IPS DF 6.9 (cell line): ENCODE data around the gene PLD5.
"Not testable (repeated sequence)": the region's sequence is repeated elsewhere in the genome, so short reads cannot be mapped to it uniquely, and the experiment has no call there.

Experiments used
- DNase-seq: peaks from one replicate; pipeline ENCODE4 v3.0.0-alpha.2; 2013; ENCODE audit warnings: low read depth, low spot score
- H3K27ac ChIP-seq: one replicate; pipeline ENCODE4 v1.5.1; 2013; ENCODE audit warnings: low read length, control low read depth
- H3K27me3 ChIP-seq: 2 replicates; pipeline ENCODE4 v1.6.1; 2013; ENCODE audit warnings: mild to moderate bottlenecking, low read length; ENCODE audit not compliant: control insufficient read depth, insufficient read depth
- H3K36me3 ChIP-seq: 2 replicates; pipeline ENCODE4 v1.6.1; 2013; ENCODE audit warnings: low read length; ENCODE audit not compliant: control insufficient read depth, insufficient read depth
- H3K4me1 ChIP-seq: 2 replicates; pipeline ENCODE4 v1.6.1; 2013; ENCODE audit warnings: low read length; ENCODE audit not compliant: control insufficient read depth, insufficient read depth
- H3K4me3 ChIP-seq: 2 replicates; pipeline ENCODE4 v1.5.1; 2013; ENCODE audit warnings: mild to moderate bottlenecking, low read length
- H3K9me3 ChIP-seq: 2 replicates; pipeline ENCODE4 v1.6.1; 2013; ENCODE audit warnings: low read length, inconsistent platforms; ENCODE audit not compliant: control insufficient read depth, insufficient read depth
- WGBS: extraction: QIAGEN DNeasy Blood & Tissue Kit; methylation state at CpG from one replicate; pipeline ENCODE4 v1.1.7; 2013; ENCODE audit warnings: mixed read lengths, missing lambda C conversion rate; ENCODE audit not compliant: insufficient read length, insufficient coverage; 5-methylcytosine and 5-hydroxymethylcytosine counted together

The PLD5 gene

DNA sequence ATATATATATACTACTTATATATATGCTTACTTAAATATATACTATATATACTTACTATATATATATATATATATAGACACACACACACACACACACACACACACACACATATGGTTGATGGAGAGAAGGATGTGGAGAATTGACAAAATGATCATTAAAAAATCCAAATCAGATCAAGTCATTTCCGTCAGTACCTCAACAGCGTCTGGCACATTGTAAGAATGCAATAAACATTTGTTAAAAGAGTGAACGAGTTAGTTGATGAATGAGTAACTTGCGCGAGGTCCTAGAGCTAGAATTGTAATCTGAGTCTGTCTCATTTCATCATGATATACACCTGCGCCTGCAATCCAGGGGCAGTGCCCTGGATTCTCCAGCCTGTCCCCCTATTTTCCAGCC is 282.6 kb downstream of the PLD5 start:
- no peak overlapping the region for H3K27ac ChIP-seq
- no peak overlapping the region for H3K4me3 ChIP-seq
- DNase-seq = no peak
- H3K27me3 ChIP-seq = no peaks in the 10 kb centered on the region
- no peaks in the 10 kb centered on the region for H3K36me3 ChIP-seq
- no peaks in the 10 kb centered on the region; the same call in 1 of the 2 replicates for H3K4me1 ChIP-seq
- WGBS = no CpG with 5 or more reads among the region's 6 CpGs
- no peaks in the 10 kb centered on the region for H3K9me3 ChIP-seq

DNA sequence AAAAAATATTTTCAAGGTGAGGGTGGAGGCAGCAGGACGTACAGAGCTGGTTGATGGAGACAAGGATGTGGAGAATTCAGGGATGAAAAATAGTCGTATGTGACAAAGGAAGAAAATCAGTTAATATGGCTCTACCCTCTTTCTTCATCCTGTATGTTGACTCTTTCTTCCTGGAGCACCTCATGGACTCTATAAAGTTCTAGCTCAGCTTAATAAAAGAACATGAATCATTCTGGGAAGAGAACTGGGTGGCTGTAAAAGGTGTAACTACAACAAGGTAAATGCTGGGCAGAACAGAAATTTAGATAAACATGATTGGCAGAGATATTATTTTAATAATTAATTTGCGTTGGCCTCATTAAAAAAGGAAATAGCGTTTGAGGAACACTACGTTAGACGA is 283.8 kb downstream of the PLD5 start:
- Histone ChIP-seq H3K9me3 (no peaks in the 10 kb centered on the region), H3K4me1 (no peaks in the 10 kb centered on the region; the same call in 1 of the 2 replicates), H3K27me3 (no peaks in the 10 kb centered on the region), H3K36me3 (no peaks in the 10 kb centered on the region), H3K27ac (no peak overlapping the region), H3K4me3 (no peak overlapping the region)
- DNase-seq = no peak
- 100% methylated on average over 4 of the region's 6 CpGs for WGBS

DNA sequence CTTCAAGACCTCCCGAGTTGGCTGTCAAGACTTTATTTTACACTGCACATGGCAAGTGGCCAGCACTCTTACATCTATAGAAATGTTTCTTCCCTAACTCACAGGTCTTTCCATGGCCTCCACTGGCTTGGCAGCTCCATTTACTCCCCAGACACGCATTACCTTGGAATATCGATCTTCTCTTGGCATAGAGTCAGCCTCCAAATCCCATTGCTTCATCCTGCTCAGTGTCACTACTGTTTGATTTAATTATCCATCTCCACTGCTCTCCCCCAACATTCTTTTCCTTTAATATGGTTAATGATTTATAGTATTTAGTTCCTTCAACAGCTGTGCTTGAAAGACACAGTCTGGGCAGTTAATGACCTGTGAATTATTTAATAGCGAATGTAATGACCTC is 284.4 kb downstream of the PLD5 start:
- H3K4me1 ChIP-seq = no peaks in the 10 kb centered on the region
- no peak overlapping the region for H3K27ac ChIP-seq
- H3K4me3 ChIP-seq = no peak overlapping the region
- no peaks in the 10 kb centered on the region for H3K9me3 ChIP-seq
- WGBS = no CpG with 5 or more reads among the region's 4 CpGs
- no peak for DNase-seq
- H3K36me3 ChIP-seq = no peaks in the 10 kb centered on the region
- H3K27me3 ChIP-seq = no peaks in the 10 kb centered on the region

DNA sequence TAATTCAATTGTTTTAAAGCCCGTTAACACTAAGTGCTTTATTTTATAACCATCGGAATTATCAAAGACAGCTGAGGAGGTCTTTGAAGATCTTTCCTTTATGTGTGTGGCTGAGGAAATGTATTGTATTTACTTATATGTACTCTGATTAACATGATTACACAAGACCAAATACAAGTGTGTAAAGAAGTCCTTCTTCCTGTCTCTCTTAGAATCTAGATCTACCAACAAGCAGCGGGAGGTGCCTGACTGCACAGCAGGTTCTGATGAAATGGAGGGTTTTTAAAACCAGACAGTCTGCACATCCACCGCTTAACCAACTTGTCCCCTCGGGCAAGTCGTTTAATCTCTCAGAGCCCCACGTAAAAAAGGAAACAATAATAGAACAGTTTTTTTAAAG is 285.1 kb downstream of the PLD5 start:
- DNase-seq = no peak
- no peaks in the 10 kb centered on the region for H3K9me3 ChIP-seq
- WGBS = no CpG with 5 or more reads among the region's 7 CpGs
- no peak overlapping the region for H3K27ac ChIP-seq
- no peaks in the 10 kb centered on the region for H3K27me3 ChIP-seq
- H3K4me3 ChIP-seq = no peak overlapping the region
- no peaks in the 10 kb centered on the region for H3K4me1 ChIP-seq
- no peaks in the 10 kb centered on the region for H3K36me3 ChIP-seq

DNA sequence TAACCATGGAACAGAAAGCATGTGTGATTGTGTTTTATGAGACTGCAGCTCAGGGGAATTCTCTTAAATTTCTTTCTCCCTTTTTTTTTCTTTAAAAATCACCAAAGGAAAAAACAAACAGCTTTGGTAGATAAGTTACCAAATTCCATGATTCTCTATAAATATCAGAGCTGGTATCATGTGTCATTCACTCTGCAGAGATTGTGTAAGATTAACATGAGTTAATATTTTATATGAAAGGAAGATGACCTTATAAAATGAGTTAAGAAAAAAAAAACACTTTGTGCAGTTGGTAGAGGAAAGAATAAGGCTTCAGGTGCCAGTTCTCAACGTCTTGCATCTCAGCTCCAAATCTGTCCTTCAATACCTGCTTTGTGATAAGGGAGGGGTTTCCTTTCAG is 287.4 kb downstream of the PLD5 start:
- Histone ChIP-seq H3K9me3 (no peaks in the 10 kb centered on the region), H3K4me1 (no peaks in the 10 kb centered on the region), H3K27me3 (no peaks in the 10 kb centered on the region), H3K27ac (no peak overlapping the region), H3K36me3 (no peaks in the 10 kb centered on the region), H3K4me3 (no peak overlapping the region)
- no peak for DNase-seq
- WGBS = no CpG with 5 or more reads among the region's 1 CpG

DNA sequence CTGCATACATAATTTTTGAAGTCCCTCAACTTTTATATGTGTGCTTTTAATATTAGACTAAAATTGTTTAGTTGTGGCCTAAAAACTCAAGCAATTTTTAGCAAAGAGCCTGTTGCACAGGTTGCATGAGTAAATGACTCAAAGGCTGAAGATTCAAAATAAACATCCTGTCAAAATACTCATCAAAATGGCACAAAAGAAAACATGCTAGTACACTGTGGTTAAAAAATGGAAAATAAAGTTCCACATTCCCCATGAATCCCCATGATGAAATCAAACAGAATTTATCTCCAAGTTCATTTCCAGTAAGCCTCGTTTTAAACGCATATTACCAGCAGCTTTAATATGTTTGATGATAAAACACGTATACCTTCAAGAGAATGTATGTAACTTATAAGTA is 295.5 kb downstream of the PLD5 start:
- H3K9me3 ChIP-seq = no peaks in the 10 kb centered on the region
- no peaks in the 10 kb centered on the region; the same call in 1 of the 2 replicates for H3K4me1 ChIP-seq
- DNase-seq = no peak
- no peak overlapping the region for H3K4me3 ChIP-seq
- H3K27ac ChIP-seq = no peak overlapping the region
- WGBS = no CpG with 5 or more reads among the region's 3 CpGs
- no peaks in the 10 kb centered on the region for H3K36me3 ChIP-seq
- no peaks in the 10 kb centered on the region for H3K27me3 ChIP-seq

DNA sequence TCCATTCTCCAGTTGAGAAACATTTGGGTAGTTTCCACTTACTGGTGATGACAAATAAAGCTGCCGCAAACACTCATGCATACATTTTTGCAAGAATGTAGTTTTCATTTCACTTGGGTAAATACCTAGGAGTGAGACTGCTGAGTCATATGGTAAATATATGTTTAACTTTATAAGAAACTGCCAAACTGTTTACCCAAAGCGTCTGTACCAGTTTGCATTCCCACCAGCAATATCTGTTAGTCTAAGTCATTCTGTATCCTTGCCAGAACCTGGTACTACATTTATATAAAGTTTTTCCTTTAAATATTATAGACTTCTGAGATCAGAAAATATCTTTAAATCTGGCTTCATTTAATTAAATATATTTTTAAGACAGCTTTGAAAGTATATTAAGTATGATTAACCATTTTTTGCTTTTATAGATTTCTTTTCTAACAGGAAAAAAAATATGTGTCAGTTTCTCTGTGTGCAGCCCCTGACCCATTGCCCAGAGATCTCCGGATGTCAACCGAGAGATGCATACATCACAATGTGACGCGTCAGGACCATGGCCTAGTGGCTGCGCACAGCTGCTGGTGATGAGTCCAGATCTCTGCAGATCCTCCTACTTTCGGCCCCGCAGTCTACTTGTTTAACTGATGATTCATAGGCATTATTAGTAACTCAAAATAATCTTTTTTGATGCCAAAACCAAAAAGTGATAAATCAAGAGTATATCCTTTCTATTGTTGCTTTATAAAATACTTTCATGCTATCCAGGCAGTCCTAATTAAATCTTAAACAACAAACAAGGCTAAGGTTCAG is 298.5 kb downstream of the PLD5 start:
- H3K27ac ChIP-seq = no peak overlapping the region
- no peaks in the 10 kb centered on the region for H3K27me3 ChIP-seq
- no peaks in the 10 kb centered on the region for H3K9me3 ChIP-seq
- WGBS = no CpG with 5 or more reads among the region's 9 CpGs
- H3K36me3 ChIP-seq = no peaks in the 10 kb centered on the region
- H3K4me3 ChIP-seq = no peak overlapping the region
- no peak for DNase-seq
- no peaks in the 10 kb centered on the region; the same call in 1 of the 2 replicates for H3K4me1 ChIP-seq

DNA sequence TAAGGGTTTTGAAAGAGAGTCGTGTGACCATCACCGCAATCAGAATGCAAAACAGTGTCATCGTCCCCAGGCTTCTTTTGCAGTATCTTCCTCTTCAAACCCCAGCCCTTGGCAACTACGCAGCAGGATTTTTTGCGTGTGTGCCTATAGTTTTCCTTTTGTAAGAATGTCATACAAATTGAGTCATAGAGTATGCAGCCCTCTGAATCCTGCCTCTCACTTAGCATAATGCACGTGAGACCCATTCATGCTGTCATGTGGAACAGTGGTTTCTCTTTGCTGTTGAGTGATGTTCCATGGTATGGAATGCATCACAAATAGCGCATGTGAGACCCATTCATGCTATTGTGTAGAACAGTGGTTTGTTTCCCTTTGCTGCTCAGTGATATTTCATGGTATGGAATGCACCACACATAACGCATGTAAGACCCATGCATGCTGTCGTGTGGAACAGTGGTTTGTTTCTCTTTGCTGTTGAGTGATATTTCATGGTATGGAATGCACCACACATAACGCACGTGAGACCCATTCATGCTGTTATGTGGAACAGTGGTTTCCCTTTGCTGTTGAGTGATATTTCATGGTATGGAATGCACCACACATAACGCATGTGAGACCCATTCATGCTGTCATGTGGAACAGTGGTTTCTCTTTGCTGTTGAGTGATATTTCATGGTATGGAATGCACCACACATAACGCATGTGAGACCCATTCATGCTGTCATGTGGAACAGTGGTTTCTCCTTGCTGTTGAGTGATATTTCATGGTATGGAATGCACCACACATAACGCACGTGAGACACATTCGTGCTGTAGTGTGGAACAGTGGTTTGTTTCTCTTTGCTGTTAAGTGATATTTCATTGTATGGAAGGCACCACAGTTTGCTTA is 299.4 kb downstream of the PLD5 start:
- not testable (repeated sequence) for H3K27me3 ChIP-seq, H3K27ac ChIP-seq, H3K36me3 ChIP-seq, H3K9me3 ChIP-seq, DNase-seq, H3K4me1 ChIP-seq, H3K4me3 ChIP-seq
- no CpG with 5 or more reads among the region's 16 CpGs for WGBS

DNA sequence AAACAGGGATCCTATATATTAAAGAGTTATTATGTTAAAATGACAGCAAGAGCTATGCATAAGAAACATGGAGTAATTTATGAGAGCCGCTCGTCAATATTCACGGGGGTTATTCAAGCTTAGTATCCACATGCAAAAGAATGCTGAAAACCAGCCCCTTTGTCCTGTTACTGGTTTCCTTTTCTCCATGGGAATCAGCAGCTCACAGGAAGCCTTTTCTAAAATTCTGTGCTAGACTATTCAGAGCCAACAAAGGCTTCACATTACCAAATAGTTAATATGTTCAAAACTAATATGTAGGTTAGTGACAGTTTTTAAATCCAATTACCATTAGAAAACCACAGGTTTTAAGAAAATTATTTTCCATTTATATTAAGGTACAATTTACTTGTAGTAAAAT is 300.0 kb downstream of the PLD5 start:
- Histone ChIP-seq H3K9me3 (no peaks in the 10 kb centered on the region), H3K4me1 (no peaks in the 10 kb centered on the region; the same call in 1 of the 2 replicates), H3K27ac (no peak overlapping the region), H3K4me3 (no peak overlapping the region), H3K27me3 (no peaks in the 10 kb centered on the region), H3K36me3 (no peaks in the 10 kb centered on the region)
- DNase-seq = no peak
- no CpG with 5 or more reads among the region's 3 CpGs for WGBS

DNA sequence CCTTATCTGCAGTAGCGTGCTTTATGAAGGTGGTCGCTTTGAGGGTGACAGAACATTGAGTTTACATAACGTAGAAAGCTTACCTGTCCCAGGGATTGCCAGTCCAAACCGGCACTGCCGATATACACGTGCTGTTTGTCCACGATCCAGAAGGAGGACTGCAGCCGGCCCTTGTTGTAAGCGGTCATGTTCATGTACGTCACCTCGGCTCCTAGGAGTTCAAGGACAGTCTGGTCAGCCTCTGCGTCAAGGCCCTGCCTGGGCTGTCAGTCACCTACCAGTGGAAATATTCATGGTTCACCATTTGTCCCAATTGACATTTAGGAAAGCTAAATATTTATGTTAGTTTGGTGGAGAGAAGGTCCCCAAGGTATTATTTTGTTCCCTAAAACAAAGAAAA is 304.6 kb downstream of the PLD5 start:
- Histone ChIP-seq H3K27ac (no peak overlapping the region), H3K36me3 (no peaks in the 10 kb centered on the region), H3K4me3 (no peak overlapping the region), H3K9me3 (no peaks in the 10 kb centered on the region; the same call in 1 of the 2 replicates), H3K4me1 (no peaks in the 10 kb centered on the region; the same call in 1 of the 2 replicates), H3K27me3 (no peaks in the 10 kb centered on the region)
- no CpG with 5 or more reads among the region's 12 CpGs for WGBS
- no peak for DNase-seq
